Heart left ventricle (tissue), 13 donors: ENCODE results near the gene POU5F1.

Source experiments
- POLR2A ChIP-seq, 2 donors: fragments of 450-650 bp; IDR thresholded peaks; one replicate each; pipeline ENCODE4 v1.6.1; 2017; ENCODE audit warnings: antibody characterized with exemption in 2 of 2, mild to moderate bottlenecking in 2 of 2, moderate library complexity in 2 of 2
- TF ChIP-seq, protein P1 (sequence below), 12 donors: fragments of 200-600 bp; sonication (generic) in 4 of 12; IDR thresholded peaks; one replicate each; pipeline versions ENCODE4 v1.5.0 to v1.8.0; 2018 to 2022; ENCODE audit warnings: antibody characterized with exemption in 12 of 12, mild to moderate bottlenecking in 5 of 12
- donor health status: ischemic (EF 13 %, LVEDD 7.1; RV severe dilation, severe dysfunction).
- donor health status: DM: no; HTN: yes; CAD: no.
- donor health status: DM: no; HTN: no; CAD: no.
- donor health status: ischemic (EF 25% LVEDD 6.9; RV normal size, moderate dysfunction).
- donor health status: ischemic (EF 25% LVEDD 5.7; RV mildly dilated, moderate dysfunction).
- donor health status: ischemic (EF 35%, LVEDD 5.7; RV mildly dilated, moderate dysfunction).
- donor health status: nonischemic (EF 11% LVEDD 7.7; RV severe dilation, severe dysfunction).
- donor health status: DM: yes; HTN: yes; CAD: no.
- donor health status: PGD.
- donor health status: ischemic (EF 29% LVEDD 5.4; RV normal size, mild dysfunction).
- donor health status: nonischemic (EF 23%, LVEDD 6.1; RV moderate dilation, normal function).

GRCh38 chr6:31115941-31116560 lies 54.4 kb downstream of the POU5F1 start:
- TF ChIP-seq, protein P1, sequence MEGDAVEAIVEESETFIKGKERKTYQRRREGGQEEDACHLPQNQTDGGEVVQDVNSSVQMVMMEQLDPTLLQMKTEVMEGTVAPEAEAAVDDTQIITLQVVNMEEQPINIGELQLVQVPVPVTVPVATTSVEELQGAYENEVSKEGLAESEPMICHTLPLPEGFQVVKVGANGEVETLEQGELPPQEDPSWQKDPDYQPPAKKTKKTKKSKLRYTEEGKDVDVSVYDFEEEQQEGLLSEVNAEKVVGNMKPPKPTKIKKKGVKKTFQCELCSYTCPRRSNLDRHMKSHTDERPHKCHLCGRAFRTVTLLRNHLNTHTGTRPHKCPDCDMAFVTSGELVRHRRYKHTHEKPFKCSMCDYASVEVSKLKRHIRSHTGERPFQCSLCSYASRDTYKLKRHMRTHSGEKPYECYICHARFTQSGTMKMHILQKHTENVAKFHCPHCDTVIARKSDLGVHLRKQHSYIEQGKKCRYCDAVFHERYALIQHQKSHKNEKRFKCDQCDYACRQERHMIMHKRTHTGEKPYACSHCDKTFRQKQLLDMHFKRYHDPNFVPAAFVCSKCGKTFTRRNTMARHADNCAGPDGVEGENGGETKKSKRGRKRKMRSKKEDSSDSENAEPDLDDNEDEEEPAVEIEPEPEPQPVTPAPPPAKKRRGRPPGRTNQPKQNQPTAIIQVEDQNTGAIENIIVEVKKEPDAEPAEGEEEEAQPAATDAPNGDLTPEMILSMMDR (IDR thresholded peaks at IDR 0.05): no peak
- no peak for TF ChIP-seq POLR2A (IDR thresholded peaks at IDR 0.05)
